SK-N-SH (cell line): ENCODE data around the gene A1BG.

Experiments
- EZH2phosphoT487 ChIP-seq: fragments of 200-600 bp; sonication (generic); IDR thresholded peaks from 2 replicates; pipeline ENCODE4 v1.6.1; 2017; ENCODE audit warnings: low read depth, mixed run types, mild to moderate bottlenecking, antibody characterized with exemption, moderate library complexity, borderline replicate concordance
- POLR2AphosphoS5 ChIP-seq: IDR thresholded peaks from 2 replicates; pipeline ENCODE4 v1.6.1; 2012; ENCODE audit warnings: low read depth, low read length
- SMC3 ChIP-seq: IDR thresholded peaks from 2 replicates; pipeline ENCODE4 v1.6.1; 2012; ENCODE audit warnings: low read depth, low read length, improper control_type of control experiment
- TEAD4 ChIP-seq: IDR thresholded peaks from 2 replicates; pipeline ENCODE4 v1.4.0; 2012; ENCODE audit warnings: mild to moderate bottlenecking, borderline replicate concordance; ENCODE audit not compliant: insufficient read depth
- USF1 ChIP-seq: IDR thresholded peaks from 2 replicates; pipeline ENCODE4 v1.4.0; 2012; ENCODE audit warnings: low read depth, borderline replicate concordance
- TF ChIP-seq, protein P1 (sequence below): fragments of 200-600 bp; sonication (generic); IDR thresholded peaks from 2 replicates; pipeline ENCODE4 v1.6.1; 2017; ENCODE audit warnings: antibody characterized with exemption, mild to moderate bottlenecking, moderate library complexity
- TF ChIP-seq, protein P2 (sequence below): IDR thresholded peaks from 2 replicates; pipeline ENCODE4 v1.4.0; 2012; ENCODE audit warnings: low read depth, borderline replicate concordance

- TF ChIP-seq, protein P1, sequence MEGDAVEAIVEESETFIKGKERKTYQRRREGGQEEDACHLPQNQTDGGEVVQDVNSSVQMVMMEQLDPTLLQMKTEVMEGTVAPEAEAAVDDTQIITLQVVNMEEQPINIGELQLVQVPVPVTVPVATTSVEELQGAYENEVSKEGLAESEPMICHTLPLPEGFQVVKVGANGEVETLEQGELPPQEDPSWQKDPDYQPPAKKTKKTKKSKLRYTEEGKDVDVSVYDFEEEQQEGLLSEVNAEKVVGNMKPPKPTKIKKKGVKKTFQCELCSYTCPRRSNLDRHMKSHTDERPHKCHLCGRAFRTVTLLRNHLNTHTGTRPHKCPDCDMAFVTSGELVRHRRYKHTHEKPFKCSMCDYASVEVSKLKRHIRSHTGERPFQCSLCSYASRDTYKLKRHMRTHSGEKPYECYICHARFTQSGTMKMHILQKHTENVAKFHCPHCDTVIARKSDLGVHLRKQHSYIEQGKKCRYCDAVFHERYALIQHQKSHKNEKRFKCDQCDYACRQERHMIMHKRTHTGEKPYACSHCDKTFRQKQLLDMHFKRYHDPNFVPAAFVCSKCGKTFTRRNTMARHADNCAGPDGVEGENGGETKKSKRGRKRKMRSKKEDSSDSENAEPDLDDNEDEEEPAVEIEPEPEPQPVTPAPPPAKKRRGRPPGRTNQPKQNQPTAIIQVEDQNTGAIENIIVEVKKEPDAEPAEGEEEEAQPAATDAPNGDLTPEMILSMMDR = no peak
- TF ChIP-seq SMC3 (no peak), USF1 (no peak), POLR2AphosphoS5 (no peak), EZH2phosphoT487 (no peak), TEAD4 (no peak)
- TF ChIP-seq, protein P2, sequence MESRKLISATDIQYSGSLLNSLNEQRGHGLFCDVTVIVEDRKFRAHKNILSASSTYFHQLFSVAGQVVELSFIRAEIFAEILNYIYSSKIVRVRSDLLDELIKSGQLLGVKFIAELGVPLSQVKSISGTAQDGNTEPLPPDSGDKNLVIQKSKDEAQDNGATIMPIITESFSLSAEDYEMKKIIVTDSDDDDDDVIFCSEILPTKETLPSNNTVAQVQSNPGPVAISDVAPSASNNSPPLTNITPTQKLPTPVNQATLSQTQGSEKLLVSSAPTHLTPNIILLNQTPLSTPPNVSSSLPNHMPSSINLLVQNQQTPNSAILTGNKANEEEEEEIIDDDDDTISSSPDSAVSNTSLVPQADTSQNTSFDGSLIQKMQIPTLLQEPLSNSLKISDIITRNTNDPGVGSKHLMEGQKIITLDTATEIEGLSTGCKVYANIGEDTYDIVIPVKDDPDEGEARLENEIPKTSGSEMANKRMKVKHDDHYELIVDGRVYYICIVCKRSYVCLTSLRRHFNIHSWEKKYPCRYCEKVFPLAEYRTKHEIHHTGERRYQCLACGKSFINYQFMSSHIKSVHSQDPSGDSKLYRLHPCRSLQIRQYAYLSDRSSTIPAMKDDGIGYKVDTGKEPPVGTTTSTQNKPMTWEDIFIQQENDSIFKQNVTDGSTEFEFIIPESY = no peak
Measured at GRCh38 chr19:58304255-58304654, 49.0 kb downstream of the A1BG start.
